H1 (cell line): Measurements from ENCODE around the gene DUOX1. TPM values are rescaled to one million over a fixed set of nuclear protein-coding genes. Genes with fewer than 3 reads are reported as not detected.

ENCODE experiments used
- FOSL1 ChIP-seq: IDR thresholded peaks from 2 replicates; pipeline ENCODE4 v1.6.1; 2011; ENCODE audit warnings: mild to moderate bottlenecking, low read depth, low read length, moderate library complexity; ENCODE audit not compliant: insufficient read depth
- HDAC2 ChIP-seq, 2 experiments: fragments of 300-600 bp in 1 of 2; sonication (generic) in 1 of 2; IDR thresholded peaks; 2 replicates each; pipeline ENCODE4 v1.6.1; 2011 to 2012; ENCODE audit warnings: low read depth in 2 of 2, low read length in 2 of 2, mild to moderate bottlenecking in 2 of 2, moderate library complexity in 2 of 2, borderline replicate concordance in 1 of 2, inconsistent platforms in 1 of 2
- polyA plus RNA-seq, 7 experiments: library from polyadenylated mRNA; depleted of rRNA in 3 of 7; stranded (reverse) in 5 of 7; unstranded in 2 of 7; fragments of >200 nt in 5 of 7; fragments of 200-250 nt in 2 of 7; gene quantifications; 1 replicate in 5 of 7; 2 replicates in 1 of 7; 4 replicates in 1 of 7; pipeline versions ENCODE4 v1.2.1 to v1.2.3, GENCODE V29; 2011 to 2013; ENCODE audit warnings: missing spikeins in 2 of 7, mixed read lengths in 2 of 7
- total RNA-seq: library from RNA; stranded (reverse); fragmentation: NEBNext Ultra II Directional; extraction: Animal tissue kit (Norgen Biotek cat#: 25700); gene quantifications from 2 replicates; pipeline ENCODE4 v1.2.1, GENCODE V29; 2021

DUOX1 gene
- total and polyA plus RNA-seq, 2 of the 8 experiments (the other 6 are each of a cell fraction or from before 2014, with no cell fraction given) = 0.84 to 1.4 TPM

GRCh38 chr15:45083223-45083622 lies 46.6 kb upstream of the DUOX1 start (continued):
- TF ChIP-seq FOSL1 (no peak), HDAC2 (IDR thresholded peaks at IDR 0.05; ENCODE audit: borderline replicate concordance in 1 of 2, low read depth in 2 of 2, low read length in 2 of 2) (no peak)
